Thyroid gland (tissue), 4 donors: ENCODE measurements around the gene RAB44.

Source experiments
- CTCF ChIP-seq, 6 experiments: fragments of 200-600 bp in 3 of 6; fragments of 450-650 bp in 3 of 6; sonication (generic) in 3 of 6; IDR thresholded peaks; one replicate each; pipeline ENCODE4 v1.5.1; 2016 to 2019; ENCODE audit warnings: antibody characterized with exemption in 6 of 6, mild to moderate bottlenecking in 2 of 6, inconsistent platforms in 1 of 6, moderate library complexity in 1 of 6
- POLR2A ChIP-seq, 2 donors: fragments of 450-650 bp; IDR thresholded peaks; one replicate each; pipeline ENCODE4 v1.6.1; 2017; ENCODE audit warnings: antibody characterized with exemption in 2 of 2, mild to moderate bottlenecking in 2 of 2, moderate library complexity in 1 of 2

GRCh38 chr6:36692861-36693702, 4.5 kb upstream of the RAB44 start:
- TF ChIP-seq CTCF (IDR thresholded peaks at IDR 0.05) = no peak
- no peak for TF ChIP-seq POLR2A (IDR thresholded peaks at IDR 0.05)
